HepG2 (cell line): ENCODE results near the gene SSBP2. TPM values are rescaled to one million over a fixed set of nuclear protein-coding genes. Genes with fewer than 3 reads are reported as not detected.

ENCODE experiments used
- ATAC-seq: fragments of 200-7000 bp; cut with Tn5 transposase; 3 replicates; pipeline ENCODE4 v1.9.1; 2020; ENCODE audit warnings: mild to moderate bottlenecking, moderate library complexity
- BruUV-seq: library from RNA; stranded (reverse); fragments of 400-500 nt; replicated peaks from 2 replicates; lab custom pipeline; 2021; lab: Mats Ljungman, UMichigan
- CTCF ChIA-PET: fragments of 300-600 bp; formaldehyde crosslinking; extraction: SDS; loops from one replicate; lab custom pipeline; 2021; ENCODE audit warnings: low total read pairs, inconsistent platforms, low intra/inter-chr PET ratio; lab: Yijun Ruan, JAX
- POLR2A ChIA-PET: fragments of 350-600 bp; sonication (Branson Sonifier 250); formaldehyde crosslinking; loops from one replicate; lab custom pipeline; 2020; ENCODE audit warnings: antibody characterized with exemption, inconsistent platforms; lab: Yijun Ruan, JAX
- DNase-seq: peaks from one replicate; pipeline ENCODE4 v3.0.0-alpha.2; 2015; ENCODE audit warnings: low spot score
- FAIRE-seq: peaks from 3 replicates; lab custom pipeline; 2011; peaks lifted over from hg19 to GRCh38; lab: Jason Lieb, UNC
- H2AFZ ChIP-seq: one replicate; pipeline ENCODE4 v1.6.1; 2011; ENCODE audit warnings: low read length, inconsistent platforms
- H3K27ac ChIP-seq: fragments of 300-600 bp; 3 replicates; pipeline ENCODE4 v1.8.0; 2011; ENCODE audit warnings: mixed run types, mild to moderate bottlenecking, mixed read lengths, low read length, inconsistent platforms; ENCODE audit not compliant: insufficient read depth; ENCODE audit errors: extremely low read length
- H3K27me3 ChIP-seq, 2 experiments: fragments of 200-600 bp in 1 of 2; 2 replicates in 1 of 2; 3 replicates in 1 of 2; pipeline versions ENCODE4 v1.6.0 to v1.8.0; 2011; ENCODE audit warnings: low read length in 2 of 2, mild to moderate bottlenecking in 2 of 2, moderate library complexity in 2 of 2, inconsistent platforms in 1 of 2; ENCODE audit not compliant: insufficient read depth in 2 of 2, control insufficient read depth in 1 of 2
- H3K36me3 ChIP-seq, 2 experiments: fragments of 200-600 bp in 1 of 2; replicated peaks in 1 of 2; 2 replicates in 1 of 2; 3 replicates in 1 of 2; pipeline versions ENCODE4 v1.5.1 to v1.8.0; 2011; ENCODE audit warnings: low read length in 2 of 2, inconsistent platforms in 1 of 2; ENCODE audit not compliant: insufficient read depth in 2 of 2, control insufficient read depth in 1 of 2
- H3K4me1 ChIP-seq: 2 replicates; pipeline ENCODE4 v1.5.1; 2012; ENCODE audit warnings: low read length, inconsistent platforms; ENCODE audit not compliant: insufficient read depth
- H3K4me2 ChIP-seq: 2 replicates; pipeline ENCODE4 v1.6.0; 2011; ENCODE audit warnings: low read depth, low read length, inconsistent platforms
- H3K4me3 ChIP-seq, 3 experiments: fragments of 200-600 bp in 1 of 3; sonication (generic), shearing (Covaris generic) in 1 of 3; replicated peaks in 1 of 3; 2 replicates each; pipeline ENCODE4 v1.5.1; 2011 to 2016; ENCODE audit warnings: low read length in 3 of 3, inconsistent platforms in 2 of 3, low read depth in 2 of 3, mild to moderate bottlenecking in 2 of 3, control low read depth in 1 of 3, mixed read lengths in 1 of 3; ENCODE audit not compliant: insufficient read depth in 1 of 3
- H3K79me2 ChIP-seq: one replicate; pipeline ENCODE4 v1.6.1; 2011; ENCODE audit warnings: low read length, inconsistent platforms; ENCODE audit not compliant: insufficient read depth
- H3K9ac ChIP-seq: 2 replicates; pipeline ENCODE4 v1.6.0; 2011; ENCODE audit warnings: mild to moderate bottlenecking, low read depth, low read length, inconsistent platforms; ENCODE audit not compliant: insufficient read depth
- H3K9me3 ChIP-seq: 2 replicates; pipeline ENCODE4 v1.5.1; 2012; ENCODE audit warnings: mild to moderate bottlenecking, low read length
- H4K20me1 ChIP-seq: 2 replicates; pipeline ENCODE4 v1.6.0; 2011; ENCODE audit warnings: inconsistent platforms, mild to moderate bottlenecking, low read length, moderate library complexity; ENCODE audit not compliant: insufficient read depth
- PHF5A ChIP-seq: IDR thresholded peaks from one replicate; pipeline ENCODE4 v1.6.1; 2018; ENCODE audit warnings: low read depth, missing genetic modification reagents; ENCODE audit not compliant: unreplicated experiment
- RCOR2 ChIP-seq: IDR thresholded peaks from 2 replicates; pipeline ENCODE4 v1.6.1; 2016; ENCODE audit warnings: missing biosample characterization, missing genetic modification reagents
- RORA ChIP-seq: sonication (generic); formaldehyde crosslinking; IDR thresholded peaks from 2 replicates; pipeline ENCODE4 v1.5.0; 2020; ENCODE audit warnings: mild to moderate bottlenecking, missing genetic modification reagents, moderate library complexity
- SCMH1 ChIP-seq: sonication (generic); formaldehyde crosslinking; IDR thresholded peaks from 2 replicates; pipeline ENCODE4 v1.9.0; 2021; ENCODE audit warnings: missing genetic modification reagents, mild to moderate bottlenecking, borderline replicate concordance
- STAT5B ChIP-seq: sonication (generic); formaldehyde crosslinking; IDR thresholded peaks from 2 replicates; pipeline ENCODE4 v1.4.0; 2020; ENCODE audit warnings: missing genetic modification reagents
- STAT6 ChIP-seq: sonication (generic); formaldehyde crosslinking; IDR thresholded peaks from 2 replicates; pipeline ENCODE4 v1.4.0; 2020; ENCODE audit warnings: missing genetic modification reagents, mild to moderate bottlenecking, borderline replicate concordance
- TRAFD1 ChIP-seq: sonication (generic); formaldehyde crosslinking; IDR thresholded peaks from 2 replicates; pipeline ENCODE4 v1.5.1; 2020; ENCODE audit warnings: missing genetic modification reagents, mild to moderate bottlenecking, borderline replicate concordance
- ZBTB26 ChIP-seq: IDR thresholded peaks from 2 replicates; pipeline ENCODE4 v1.6.1; 2016; ENCODE audit warnings: missing compliant biosample characterization, missing genetic modification reagents, borderline replicate concordance
- ZNF101 ChIP-seq: sonication (generic); formaldehyde crosslinking; IDR thresholded peaks from 2 replicates; pipeline ENCODE4 v1.4.0; 2020; ENCODE audit warnings: mild to moderate bottlenecking, low read depth, missing genetic modification reagents, borderline replicate concordance
- ZNF331 ChIP-seq: sonication (generic); formaldehyde crosslinking; IDR thresholded peaks from 2 replicates; pipeline ENCODE4 v1.4.0; 2020; ENCODE audit warnings: missing genetic modification reagents
- ZNF616 ChIP-seq: sonication (generic); formaldehyde crosslinking; IDR thresholded peaks from 2 replicates; pipeline ENCODE4 v1.5.0; 2020; ENCODE audit warnings: low read depth, mild to moderate bottlenecking, missing genetic modification reagents
- WGBS: methylation state at CpG from one replicate; pipeline ENCODE4 v1.1.6; 2017; ENCODE audit warnings: low lambda C conversion rate; 5-methylcytosine and 5-hydroxymethylcytosine counted together
- in situ Hi-C: cut with HindIII; loops from 2 replicates; pipeline ENCODE4 v1.10.0; 2017; ENCODE audit warnings: low pct_unique_long_range_greater_than_20kb; ENCODE audit not compliant: extremely low pct_ligation_motif_present
- intact Hi-C: fragments of 100-400 bp; cut with micrococcal nuclease; formaldehyde crosslinking; loops from one replicate; pipeline ENCODE4 v1.10.0; 2022; ENCODE audit not compliant: unreplicated experiment
- polyA plus RNA-seq, 8 experiments: library from polyadenylated mRNA; depleted of rRNA in 3 of 8; stranded (reverse) in 7 of 8; unstranded in 1 of 8; fragments of >200 nt; fragmentation: Illumina TruSeq in 4 of 8; extraction: Trizol in 4 of 8; gene quantifications; 2 replicates each; pipeline versions ENCODE4 v1.2.1 to v1.2.3, GENCODE V29; 2011 to 2016; ENCODE audit warnings: low read depth in 4 of 8, missing spikeins in 1 of 8, mixed read lengths in 1 of 8; ENCODE audit not compliant: insufficient read depth in 1 of 8
- total RNA-seq, 5 experiments: library from RNA; depleted of rRNA; stranded (reverse); fragments of >200 nt; fragmentation: Illumina TruSeq; extraction: Trizol; gene quantifications; 2 replicates each; pipeline ENCODE4 v1.2.3, GENCODE V29; 2016; ENCODE audit warnings: low read depth in 1 of 5

Gene SSBP2
- total and polyA plus RNA-seq, 2 of the 13 experiments (the other 11 are each of a cell fraction or from before 2014, with no cell fraction given): 0.16 TPM; not detected in 1

- peak overlapping the region; percentile 64 for H3K4me2 ChIP-seq
- H2AFZ ChIP-seq: peak overlapping the region; percentile 70
- DNase-seq (no peak), ATAC-seq (peak; percentile 44; the same call in 1 of the 3 replicates), FAIRE-seq (no peak)
- no peak overlapping the region for H3K27ac ChIP-seq
- peak overlapping the region in 2 of 3 experiments; percentile 34 to 42; a peak in 3 of 6 replicates for H3K4me3 ChIP-seq
- WGBS: 31% methylated on average over 3 of the region's 3 CpGs
- ChIA-PET POLR2A (no interaction called here), CTCF (no interaction called here)
- H3K9me3 ChIP-seq: no peaks in the 10 kb centered on the region
- no peaks in the 10 kb centered on the region for H3K36me3 ChIP-seq
- H4K20me1 ChIP-seq: no peaks in the 10 kb centered on the region
- in situ Hi-C loops: no loop called here
- intact Hi-C loops: no loop called here
- no TSS peak for BruUV-seq
- no peaks in the 10 kb centered on the region for H3K27me3 ChIP-seq
- no peak for TF ChIP-seq RCOR2 (CRISPR knock-in tag)
- TF ChIP-seq ZNF331 (CRISPR knock-in tag): no peak
- TF ChIP-seq STAT5B (CRISPR knock-in tag): no peak
- TF ChIP-seq RORA: no peak
- no peak for TF ChIP-seq PHF5A (CRISPR knock-in tag)
- TF ChIP-seq ZNF616 (CRISPR knock-in tag): no peak
- no peak for TF ChIP-seq ZNF101 (CRISPR knock-in tag)
- TF ChIP-seq ZBTB26: no peak
- no peak for TF ChIP-seq TRAFD1 (CRISPR knock-in tag)
- TF ChIP-seq STAT6 (CRISPR knock-in tag): no peak
- TF ChIP-seq SCMH1 (CRISPR knock-in tag): no peak
- peaks cover 6% of the 10 kb centered on the region; the same call in 1 of the 2 replicates for H3K4me1 ChIP-seq
- no peak overlapping the region for H3K9ac ChIP-seq
- H3K79me2 ChIP-seq: no peaks in the 10 kb centered on the region
Measured at GRCh38 chr5:81778642-81779041, 27.7 kb upstream of the SSBP2 start.
